Fibroblast of skin of back (primary cell): ENCODE measurements around the gene LRPAP1.
"Not testable (repeated sequence)": the region's sequence is repeated elsewhere in the genome, so short reads cannot be mapped to it uniquely, and the experiment has no call there.

ENCODE experiments used
- DNase-seq: peaks from one replicate; pipeline ENCODE4 v3.0.0-alpha.2; 2013

Gene LRPAP1

DNA sequence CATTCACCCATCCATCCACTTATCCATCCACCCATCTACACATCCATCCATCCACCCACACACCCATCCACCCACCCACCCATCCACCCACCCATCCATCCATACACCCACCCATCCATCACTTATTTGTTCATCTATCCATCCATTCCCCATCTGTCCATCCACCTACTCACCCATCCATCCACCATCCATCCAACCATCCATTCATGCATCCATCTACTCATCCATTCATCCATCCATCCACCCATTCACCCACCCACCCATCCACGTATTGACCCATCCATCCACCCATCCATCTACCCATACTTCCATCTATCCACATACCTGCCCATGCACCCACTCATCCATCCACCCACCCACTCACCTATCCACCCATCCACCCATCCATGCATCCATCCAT, 28.2 kb upstream of the LRPAP1 start:
- DNase-seq = not testable (repeated sequence)

DNA sequence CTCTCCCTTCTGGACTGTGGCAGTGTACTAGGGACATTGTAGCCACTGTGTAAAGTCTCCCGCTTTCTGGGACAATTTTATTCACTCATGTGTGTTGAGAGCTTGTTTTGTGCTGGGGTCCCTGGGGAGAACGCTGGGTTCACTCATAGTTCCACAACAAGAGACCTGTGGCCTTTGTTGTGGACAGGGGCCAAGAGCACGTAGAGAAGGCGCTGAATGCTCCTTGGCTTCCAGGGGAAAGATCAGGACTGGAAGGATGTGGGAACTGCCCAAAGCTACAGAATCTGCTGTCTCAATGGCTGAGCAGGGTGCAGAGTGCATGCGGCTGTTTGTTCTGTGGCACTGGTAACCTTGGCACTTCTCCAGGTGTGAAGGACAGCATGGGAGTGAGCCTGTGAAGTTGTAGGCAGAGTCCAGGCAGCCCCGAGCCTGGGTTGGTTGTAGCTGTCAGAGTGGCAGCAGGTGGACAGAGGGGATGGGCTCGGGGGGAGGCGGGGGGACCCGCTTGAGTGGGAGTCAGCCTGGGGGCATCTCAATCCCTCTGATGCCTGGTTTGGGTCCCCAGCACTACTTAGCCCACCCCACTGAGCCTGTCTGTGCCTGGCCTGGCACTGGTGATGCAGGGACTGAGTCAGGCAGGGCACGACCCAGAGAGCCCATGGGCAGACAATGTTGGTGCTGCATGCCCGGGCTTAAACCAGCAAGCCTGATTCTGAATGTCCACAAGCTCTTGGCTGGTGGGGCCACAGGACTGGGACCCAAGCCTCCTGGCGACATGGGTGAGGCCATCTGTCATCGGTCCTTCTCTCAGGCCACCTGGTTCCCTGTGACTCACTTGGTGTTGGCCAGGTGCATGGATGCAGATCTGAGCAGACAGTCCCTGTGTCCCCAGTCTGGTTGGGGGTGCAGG, 27.4 kb upstream of the LRPAP1 start:
- DNase-seq = not testable (repeated sequence)

DNA sequence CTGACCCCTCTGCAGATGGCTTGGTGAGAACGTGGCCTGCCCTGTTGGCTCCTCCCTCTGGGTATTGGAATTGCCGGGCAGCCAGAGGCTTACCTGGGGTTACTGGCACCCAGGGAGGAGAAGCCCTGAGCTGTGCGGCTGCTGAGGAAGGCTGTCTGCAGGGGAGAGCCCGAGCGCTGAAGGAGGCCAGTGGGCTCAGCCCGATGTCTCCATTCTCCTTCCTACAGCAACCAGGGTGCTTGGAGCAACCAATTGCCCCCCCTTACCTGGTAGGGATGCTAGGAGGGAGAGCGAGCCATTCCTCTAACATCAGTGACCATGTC, 26.3 kb upstream of the LRPAP1 start:
- DNase-seq = not testable (repeated sequence)

DNA sequence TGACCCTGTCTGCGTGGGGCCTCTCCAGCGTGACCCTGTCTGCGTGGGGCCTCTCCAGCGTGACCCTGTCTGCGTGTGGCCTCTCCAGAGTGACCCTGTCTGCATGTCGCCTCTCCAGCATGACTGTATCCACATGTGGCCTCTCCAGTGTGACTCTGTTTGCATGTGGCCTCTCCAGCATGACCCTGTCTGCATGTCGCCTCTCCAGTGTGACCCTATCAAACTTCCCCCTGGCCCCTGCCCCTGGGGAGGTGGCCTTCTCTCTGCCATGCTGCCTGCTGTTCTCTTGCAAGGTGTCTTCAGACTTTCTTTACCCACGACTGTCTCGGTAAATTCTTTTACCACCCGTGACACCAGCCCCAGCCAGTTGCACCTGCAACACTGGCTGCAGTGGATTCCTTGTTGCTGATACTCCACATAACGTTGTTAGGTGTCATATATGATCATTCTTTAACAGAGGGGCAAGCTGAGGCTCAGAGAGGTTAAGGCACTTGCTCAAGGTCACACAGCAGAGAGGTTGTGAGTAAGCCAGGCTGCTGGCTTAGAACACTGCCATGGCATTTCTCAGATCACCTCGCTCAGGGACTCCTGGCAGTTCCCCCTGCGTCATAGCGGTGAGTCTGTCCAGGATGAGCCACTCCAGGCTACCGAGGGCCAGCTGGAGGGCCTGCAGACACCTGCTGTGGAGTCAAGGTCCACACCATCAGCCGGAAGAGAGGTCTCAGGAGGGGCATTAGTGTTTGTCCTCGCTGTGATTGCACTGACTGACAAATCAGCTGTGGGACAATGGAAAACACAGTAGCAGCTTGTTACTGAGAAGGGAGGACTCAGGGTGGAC, 25.7 kb upstream of the LRPAP1 start:
- DNase-seq = not testable (repeated sequence)

DNA sequence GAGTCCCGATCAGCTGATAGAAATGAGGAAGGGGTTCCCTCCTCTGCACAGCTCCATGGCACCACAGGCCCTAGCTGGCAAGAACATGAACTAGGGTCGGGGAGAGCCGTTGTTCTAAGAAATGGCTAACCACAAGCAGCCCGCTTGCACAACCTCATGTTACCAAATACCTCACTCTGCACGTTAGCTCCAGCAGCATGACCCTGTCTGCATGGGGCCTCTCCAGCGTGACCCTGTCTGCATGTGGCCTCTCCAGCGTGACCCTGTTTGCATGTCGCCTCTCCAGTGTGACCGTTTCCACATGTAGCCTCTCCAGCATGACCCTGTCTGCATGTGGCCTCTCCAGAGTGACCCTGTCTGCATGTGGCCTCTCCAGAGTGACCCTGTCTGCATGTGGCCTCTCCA, 24.9 kb upstream of the LRPAP1 start:
- not testable (repeated sequence) for DNase-seq

DNA sequence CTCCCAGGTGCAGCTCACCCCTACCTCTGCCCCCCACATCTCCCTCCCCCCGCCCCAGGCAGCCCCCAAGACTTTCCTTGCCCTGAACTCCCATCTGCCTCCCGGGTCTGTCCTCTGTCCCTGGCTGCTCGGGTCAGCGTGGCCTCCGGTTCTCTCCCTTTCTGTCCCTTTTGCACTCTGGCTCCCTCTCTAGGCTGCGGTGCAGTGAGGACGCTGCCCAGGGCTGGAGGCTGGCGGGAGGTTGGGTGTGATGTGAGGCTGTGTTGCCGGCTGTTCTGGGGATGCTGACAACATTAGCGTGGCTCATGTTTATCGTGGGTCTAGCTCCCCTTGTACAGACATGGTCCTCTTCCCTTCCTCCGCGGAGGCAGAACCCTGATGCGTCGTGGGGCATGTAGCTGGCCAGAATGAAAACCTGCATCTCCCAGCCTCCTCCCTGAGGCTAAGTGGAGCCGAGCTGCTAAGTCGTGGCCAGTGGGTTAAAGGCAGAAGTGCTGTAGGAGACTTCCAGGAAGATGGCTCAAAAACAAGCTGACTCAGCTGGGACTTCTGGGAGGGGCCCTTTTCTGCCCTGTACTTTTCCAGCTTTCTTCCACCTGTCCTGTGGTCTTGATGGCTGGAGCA, 24.1 kb upstream of the LRPAP1 start:
- not testable (repeated sequence) for DNase-seq

DNA sequence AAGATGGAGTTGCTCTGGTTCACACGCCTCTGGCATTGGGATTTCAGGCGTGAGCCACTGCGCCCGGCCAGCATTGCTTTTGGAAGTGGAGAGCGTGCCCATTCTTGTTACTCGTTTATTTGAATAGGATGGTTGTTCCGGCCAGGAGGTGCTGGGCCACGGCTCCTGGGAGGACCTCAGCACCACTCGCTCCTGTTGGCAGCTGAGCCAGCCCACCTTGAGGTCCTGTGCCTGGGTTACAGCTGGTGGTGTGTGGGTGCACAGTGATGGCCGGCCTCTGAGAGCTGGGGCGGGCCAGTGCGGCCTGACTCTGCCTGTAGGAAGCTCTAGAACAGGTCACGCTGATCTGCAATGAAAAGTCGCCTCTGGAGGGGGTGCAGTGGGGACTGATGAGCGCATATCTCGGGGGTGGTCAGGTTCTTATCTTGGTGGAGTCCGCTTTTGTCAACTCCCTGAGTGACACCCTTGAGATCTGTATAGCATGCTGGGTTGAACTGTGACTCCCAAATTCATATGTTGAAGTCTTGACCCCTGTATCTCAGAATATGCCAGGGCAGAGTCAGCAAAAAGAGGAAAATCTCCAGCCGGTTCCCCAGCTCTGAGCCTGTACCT, 23.3 kb upstream of the LRPAP1 start:
- not testable (repeated sequence) for DNase-seq

DNA sequence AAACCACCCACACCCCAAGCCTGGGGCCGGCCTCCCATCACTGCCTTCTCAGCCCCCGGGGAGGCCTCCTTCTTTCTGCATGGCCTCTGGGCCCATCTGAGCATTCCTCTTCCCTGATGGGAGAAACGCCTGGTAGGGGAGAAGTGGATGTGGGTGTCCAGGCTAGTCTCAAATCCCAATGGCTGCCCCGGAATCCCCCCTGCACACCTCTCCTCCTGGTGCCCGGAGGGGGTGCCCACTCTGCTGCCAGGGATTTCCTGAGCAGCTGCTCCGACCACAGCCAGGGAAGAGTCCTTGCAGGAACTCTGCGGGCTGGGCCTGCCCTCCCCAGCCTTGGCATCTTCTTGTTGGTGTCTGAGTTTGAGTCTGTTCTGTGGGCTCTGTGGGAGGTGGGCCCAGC, 19.1 kb upstream of the LRPAP1 start:
- DNase-seq = not testable (repeated sequence)

DNA sequence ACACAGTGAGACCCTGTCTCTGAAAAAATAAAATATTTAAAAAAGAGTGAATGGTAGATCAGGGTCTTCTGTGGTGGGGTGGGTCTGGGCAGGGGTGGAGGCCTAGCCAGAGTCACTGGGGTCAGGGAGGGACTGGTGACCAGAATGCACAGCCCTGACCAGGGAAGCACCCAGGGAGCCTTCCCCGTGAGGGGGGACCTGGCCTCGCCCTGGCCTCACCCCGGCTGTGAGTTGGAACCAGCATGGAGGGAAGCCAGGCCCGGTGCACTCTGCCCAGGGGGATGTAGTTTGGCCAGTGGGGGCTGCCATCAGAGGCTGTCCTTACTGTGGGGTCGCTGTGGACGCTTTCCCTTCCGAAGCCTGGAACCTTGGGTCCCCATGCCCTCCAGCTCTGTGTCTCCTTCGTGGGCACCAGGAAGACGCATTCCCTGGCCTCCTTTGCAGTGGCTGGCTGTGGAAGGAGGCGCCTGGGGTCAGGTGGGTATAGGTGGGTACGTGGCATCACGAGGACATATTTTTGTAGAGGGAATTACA, 18.6 kb upstream of the LRPAP1 start:
- DNase-seq = not testable (repeated sequence)

DNA sequence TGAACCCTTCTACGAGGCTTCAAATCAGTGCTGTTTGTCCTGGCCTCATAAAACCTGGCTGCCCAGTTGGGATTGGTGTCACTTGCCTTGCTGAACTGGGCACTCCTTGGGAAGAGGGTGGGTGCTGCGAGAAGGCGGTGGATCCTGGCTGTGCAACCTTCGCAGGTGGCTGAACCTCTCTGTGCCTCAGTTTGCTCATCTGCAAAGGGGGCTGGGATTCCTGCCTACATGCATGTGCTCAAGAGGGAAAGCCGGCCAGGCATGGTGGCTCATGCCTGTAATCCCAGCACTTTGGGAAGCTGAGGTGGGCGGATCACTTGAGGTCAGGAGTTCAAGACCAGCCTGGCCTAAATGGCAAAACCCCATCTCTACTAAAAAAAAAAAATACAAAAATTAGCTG, 17.8 kb upstream of the LRPAP1 start:
- not testable (repeated sequence) for DNase-seq

DNA sequence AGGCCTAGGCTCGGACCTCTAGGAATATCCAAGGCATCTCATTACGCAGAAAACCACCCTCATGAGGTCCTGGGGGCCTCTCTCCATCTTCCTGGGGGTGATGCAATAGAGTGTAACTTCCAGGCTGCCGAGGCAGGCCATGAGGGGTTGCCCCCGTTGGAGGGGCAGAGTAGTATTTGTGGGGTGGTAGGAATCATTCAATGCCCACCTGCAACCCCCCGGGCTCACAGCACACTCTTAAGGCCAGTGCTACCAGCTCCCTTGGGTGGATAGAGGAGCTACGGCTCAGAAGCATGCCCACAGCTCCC, 17.4 kb upstream of the LRPAP1 start:
- DNase-seq = not testable (repeated sequence)

DNA sequence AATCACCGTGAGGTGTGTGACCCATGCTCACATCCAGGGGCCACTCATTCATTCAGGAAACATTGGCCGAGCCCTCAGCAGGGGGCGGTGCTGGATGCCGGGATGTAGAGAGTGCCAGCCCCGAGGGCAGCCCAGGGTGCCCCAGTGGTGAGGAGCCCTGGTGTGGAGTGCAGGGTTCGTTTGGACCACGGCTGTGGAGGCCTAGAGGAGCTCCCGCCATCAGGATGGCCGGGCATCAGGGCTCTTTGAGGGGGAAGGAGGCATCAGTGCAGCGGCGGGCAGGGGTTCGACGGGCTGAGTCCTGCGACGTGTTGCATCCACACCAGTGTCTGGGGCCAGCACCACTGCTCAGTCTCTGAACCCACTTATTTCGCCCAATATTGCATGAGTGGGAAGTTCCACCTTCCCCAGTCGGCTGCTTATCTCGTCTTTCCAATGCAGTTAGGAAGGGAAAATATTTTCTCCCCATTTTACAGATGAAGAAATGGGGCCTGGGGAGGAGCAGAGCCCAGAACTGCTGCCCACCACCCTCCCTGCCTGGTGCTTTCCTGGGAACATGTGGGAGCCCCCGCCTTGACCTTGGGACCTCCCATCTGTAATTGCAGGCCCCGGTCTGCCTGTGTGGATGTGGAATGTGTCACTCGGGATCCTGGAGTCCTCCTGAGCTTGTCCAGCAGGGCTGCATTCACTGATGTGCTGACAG, 16.9 kb upstream of the LRPAP1 start:
- DNase-seq = not testable (repeated sequence)

DNA sequence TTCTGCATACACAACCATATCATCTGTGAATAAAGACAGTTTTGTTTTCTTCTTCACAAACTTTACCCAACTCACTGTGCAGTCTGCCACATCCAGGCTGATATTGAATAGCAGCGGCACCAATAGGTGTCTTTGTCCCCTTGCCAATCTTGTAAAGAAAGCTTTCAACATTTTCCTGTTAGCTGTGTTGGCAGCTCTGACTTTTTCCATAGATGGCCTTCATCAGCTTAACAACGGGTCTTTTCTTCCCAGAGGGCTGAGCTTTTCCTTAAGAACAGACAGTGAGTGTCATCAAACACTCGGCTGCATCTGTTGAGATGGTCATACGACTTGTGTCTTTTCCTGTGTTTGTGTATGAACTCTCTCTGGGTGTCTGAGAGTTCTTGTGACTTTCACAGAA, 14.5 kb upstream of the LRPAP1 start:
- DNase-seq = not testable (repeated sequence)

DNA sequence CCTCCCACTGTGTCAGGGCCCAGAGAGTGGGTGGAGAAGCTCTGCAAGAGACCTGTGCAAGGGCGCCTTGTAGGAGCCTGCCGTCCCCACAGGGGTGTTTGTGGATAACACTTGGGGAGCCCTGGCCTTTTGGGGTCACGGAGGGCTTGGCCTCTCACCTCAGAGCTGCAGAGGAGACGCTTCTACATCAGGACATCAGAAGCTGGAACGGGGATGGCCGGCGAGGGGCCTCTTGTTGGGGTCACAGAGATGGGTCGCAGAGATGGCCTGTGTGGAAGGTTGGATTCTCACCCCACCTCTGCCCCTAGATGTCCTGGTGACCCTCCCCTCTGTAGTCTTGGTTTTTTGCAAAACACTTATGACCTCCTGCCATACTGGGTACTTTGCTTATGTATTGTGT, 13.1 kb upstream of the LRPAP1 start:
- not testable (repeated sequence) for DNase-seq

DNA sequence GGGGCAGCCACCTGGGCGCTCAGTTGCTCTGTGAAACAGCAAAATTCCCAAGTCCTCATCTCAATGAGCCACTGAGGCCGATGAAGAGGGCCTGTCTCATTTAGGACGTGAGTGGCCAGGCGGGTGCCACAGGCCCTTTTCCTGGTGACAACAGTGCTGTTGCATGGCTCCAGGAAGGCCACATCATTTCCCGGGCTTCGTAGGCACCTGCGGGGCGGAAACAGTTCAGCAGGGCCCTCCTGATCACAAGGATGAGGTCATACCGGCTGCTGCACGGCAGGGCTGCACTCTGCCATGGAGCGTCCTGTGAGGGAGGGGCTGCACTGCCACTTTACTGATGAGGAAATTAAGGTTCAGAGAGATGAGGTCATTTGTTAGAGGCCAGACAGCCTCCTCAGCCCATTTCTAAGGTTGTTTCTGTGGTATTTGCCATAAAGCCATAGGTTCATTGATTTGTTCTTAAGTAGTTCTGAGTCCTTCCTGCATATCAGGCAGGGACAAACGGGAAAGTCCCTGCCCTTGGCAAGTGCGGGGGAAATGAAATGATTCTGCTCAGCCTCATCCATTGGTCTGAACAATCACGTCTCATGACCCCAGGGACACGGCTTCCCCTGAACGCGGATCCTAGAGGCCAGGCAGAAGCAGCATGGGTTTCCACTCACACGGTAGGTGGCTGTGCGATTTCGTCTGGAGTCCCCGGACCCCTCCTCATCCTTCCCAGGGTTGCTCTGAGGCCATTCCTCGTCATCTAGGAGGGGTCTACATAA, 12.2 kb upstream of the LRPAP1 start:
- not testable (repeated sequence) for DNase-seq

DNA sequence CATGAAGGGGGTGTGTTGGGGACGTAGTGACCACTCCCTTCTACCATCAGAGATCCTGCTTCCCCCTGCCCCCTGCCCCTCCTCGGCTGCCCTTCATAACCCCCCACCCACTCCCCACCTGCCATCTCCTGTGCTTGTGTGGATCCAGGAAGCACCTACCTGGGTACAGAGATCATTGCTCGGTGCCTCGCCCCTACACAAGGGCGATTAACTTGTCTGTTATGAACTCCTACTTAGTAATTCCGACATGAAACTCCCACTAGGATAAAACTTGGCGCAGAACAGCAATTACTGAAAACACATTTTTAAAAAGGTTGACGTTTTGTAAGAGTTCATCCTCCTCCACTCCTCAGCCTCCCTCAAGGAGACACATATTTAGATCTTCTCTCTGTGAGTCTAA, 11.2 kb upstream of the LRPAP1 start:
- DNase-seq = not testable (repeated sequence)

DNA sequence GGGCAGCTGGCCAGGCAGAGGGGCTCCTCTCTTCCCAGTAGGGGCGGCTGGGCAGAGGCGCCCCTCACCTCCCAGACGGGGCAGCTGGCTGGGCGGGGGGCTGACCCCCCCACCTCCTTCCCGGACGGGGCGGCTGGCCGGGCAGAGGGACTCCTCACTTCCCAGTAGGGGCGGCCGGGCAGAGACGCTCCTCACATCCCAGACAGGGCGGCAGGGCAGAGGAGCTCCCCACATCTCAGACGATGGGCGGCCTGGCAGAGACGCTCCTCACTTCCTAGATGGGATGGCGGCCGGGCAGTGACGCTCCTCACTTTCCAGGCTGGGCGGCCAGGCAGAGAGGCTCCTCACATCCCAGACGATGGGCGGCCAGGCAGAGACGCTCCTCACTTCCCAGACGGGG, 6.7 kb upstream of the LRPAP1 start:
- not testable (repeated sequence) for DNase-seq

DNA sequence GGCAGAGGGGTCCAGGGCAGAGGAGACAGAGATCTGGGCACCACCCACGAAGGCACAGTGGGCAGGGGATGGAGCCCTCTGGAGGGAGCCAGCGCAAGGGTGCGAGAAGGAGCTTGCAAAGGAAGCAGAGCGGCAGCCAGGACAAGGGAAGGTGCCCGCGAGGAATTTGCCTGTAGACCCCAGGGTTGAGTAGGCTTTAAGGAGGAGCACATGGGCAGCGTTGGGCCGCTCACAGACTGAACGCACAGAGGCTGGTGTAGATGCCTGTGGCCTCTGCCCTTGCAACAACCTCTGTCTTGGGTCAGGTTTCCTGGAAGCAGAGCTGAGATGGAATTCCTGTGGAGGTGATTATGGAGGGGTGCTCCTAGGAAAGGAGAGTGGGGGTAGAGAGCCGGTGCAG, 3.6 kb upstream of the LRPAP1 start:
- DNase-seq = not testable (repeated sequence)

DNA sequence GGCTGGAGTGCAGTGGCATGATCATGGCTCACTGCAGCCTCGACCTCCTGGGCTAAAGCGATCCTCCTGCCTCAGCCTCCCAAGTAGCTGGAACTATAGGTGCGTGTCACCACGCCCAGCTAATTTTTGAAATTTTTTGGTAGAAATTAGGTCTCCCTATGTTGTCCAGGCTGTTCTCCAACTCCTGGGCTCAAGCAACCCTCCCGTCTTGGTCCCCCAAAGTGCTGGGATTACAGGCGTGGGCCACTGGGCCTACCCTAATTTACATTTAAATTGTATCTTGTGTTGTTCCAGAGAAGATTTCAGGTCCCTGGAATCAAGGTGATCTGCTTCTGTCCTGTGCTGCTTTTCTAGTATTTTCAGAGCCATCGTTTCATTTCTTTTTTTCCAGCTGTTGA, 1.2 kb upstream of the LRPAP1 start:
- DNase-seq = no peak

DNA sequence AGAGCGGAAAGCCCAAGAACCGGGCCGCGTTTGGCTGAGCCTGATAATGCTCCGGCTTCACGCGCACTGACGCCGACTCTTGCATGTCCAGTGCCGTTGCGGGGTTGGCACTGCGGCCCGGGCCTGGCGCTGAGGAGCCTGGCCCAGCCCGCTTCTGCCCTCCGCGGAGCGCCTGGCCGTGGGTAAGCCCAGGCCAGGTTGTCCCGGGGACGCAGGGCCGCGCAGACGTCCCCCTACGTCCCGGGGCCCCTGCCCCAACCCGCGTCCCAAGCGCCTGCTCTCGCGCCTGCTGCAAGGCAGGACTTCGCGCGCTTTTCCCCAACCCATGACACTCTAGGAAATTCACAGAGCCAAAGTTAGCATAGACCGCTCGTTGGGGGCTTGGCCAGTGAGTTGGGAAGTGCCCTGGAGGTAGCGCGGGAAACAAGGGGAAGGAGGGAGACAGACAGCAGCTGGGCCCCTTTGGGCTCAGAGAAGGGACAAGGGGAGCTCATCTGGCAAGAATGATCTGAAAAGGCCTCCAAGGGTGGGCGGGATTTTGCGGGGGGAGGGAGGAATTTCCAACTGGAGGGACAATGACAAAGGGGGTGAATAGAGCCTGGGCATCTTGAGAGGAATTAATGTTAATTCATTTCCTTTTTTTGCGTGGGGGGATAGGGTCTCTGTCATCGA, 665 bp upstream of the LRPAP1 start:
- DNase-seq = no peak
